ENCODE measurements around the gene CDH15. TPM values are rescaled to one million over a fixed set of nuclear protein-coding genes. Genes with fewer than 3 reads are reported as not detected.

The CDH15 gene, protein sequence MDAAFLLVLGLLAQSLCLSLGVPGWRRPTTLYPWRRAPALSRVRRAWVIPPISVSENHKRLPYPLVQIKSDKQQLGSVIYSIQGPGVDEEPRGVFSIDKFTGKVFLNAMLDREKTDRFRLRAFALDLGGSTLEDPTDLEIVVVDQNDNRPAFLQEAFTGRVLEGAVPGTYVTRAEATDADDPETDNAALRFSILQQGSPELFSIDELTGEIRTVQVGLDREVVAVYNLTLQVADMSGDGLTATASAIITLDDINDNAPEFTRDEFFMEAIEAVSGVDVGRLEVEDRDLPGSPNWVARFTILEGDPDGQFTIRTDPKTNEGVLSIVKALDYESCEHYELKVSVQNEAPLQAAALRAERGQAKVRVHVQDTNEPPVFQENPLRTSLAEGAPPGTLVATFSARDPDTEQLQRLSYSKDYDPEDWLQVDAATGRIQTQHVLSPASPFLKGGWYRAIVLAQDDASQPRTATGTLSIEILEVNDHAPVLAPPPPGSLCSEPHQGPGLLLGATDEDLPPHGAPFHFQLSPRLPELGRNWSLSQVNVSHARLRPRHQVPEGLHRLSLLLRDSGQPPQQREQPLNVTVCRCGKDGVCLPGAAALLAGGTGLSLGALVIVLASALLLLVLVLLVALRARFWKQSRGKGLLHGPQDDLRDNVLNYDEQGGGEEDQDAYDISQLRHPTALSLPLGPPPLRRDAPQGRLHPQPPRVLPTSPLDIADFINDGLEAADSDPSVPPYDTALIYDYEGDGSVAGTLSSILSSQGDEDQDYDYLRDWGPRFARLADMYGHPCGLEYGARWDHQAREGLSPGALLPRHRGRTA
- total RNA-seq = not detected

DNA sequence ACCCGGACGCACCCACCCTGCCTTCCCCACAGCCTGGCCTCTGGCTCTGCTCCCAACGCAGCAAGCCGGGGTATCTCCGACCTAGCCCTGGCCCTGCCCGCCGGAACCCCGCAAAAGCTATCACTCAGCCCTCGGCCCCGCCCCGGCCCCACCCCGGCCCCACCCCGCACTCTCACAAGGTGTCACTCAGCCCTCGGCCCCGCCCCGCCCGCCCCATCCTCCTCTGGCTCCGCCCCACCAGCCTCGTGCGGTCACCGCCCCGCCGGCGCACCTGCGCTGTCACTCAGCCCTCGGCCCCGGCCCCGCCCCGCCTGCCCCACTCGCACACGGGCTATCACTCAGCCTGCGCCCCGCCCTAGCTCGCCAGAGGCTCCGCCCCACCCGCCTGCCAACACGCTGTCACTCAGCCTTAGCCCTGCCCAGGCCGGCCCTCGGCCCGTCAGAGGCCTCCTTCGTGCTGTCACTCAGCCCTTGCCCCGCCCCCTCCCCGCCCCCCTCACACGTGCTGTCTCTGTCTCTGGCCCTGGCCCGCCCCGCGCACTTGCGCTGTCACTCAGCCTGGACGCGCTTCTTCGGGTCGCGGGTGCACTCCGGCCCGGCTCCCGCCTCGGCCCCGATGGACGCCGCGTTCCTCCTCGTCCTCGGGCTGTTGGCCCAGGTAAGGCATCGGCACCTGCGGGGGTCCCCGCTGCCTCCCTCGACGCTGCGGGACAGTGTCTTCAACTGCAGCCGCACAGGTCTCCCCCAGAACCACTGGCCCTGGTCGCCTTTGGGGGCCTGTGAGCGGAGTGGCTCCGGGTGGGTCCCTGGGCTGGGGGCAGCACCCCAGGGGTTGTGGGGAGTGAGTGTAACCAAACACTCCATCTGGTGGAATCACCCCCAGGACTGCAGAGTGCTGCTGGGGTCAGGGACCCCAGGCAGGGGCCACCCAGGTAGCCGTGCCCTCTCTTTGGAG lies at the start of gene CDH15:
Gene CDH15 (plus strand): TSS at position 533 of the 955 bp plus-strand sequence. CDS start 84 bp downstream, at position 617.
- Mint-ChIP-seq H3K4me1 (ENCODE audit: low read depth) (peaks cover 7% of the 10 kb centered on the region), H3K9me3 (no peaks in the 10 kb centered on the region), H3K36me3 (no peaks in the 10 kb centered on the region), H3K4me3 (peak within 1 kb of the TSS; percentile 57), H3K27ac (no peak within 1 kb of the TSS), H3K27me3 (peaks cover 4% of the 10 kb centered on the region)
- intact Hi-C loops (cut with micrococcal nuclease) = loop anchor here (1.0 to 2.0 kb wide), 3 partner anchors 21 to 315 kb away; partner anchors contain the start of genes GALNS and TRAPPC2L
- POLR2A ChIA-PET = interaction anchor here (1.0 to 1.2 kb wide), 2 partner anchors 77 to 390 kb away, joined by 3 to 4 read pairs; partner anchors contain the start of gene ACSF3
- DNase-seq = peak; percentile 98
- CTCF ChIA-PET = interaction anchor here (0.8 to 1.2 kb wide), 5 partner anchors 45 to 434 kb away, joined by 3 to 4 read pairs (median 3); partner anchors contain the start of genes APRT and SPG7

DNA sequence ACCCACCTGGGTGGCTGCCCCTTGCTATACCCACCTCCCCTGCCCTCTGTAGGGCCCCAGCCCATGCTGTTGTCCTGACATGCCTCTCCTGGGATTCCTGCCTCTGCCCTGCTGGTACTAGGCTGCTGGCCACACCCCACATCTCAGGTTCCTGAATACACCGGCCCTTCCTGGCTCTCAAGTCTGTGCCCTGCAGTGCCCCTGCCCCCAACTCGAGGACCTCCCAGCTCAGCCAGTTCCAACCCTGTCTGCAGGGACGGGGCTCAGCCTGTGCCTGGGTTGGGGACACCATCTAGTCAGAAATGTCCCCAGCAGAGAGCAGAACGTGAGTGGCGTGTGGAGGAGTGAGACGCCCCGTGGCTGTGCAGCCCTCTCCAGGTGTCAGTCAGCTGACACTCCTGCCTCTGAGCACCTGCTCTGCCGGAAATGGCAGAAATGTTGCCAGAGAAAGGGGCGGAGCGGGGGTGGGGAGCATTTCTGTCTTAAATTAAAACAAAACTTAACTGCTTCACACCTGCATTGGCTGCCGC lies 49.2 kb upstream of the CDH15 start:
- DNase-seq = peak; percentile 55
- CTCF ChIA-PET = no interaction called here
- H3K4me3 Mint-ChIP-seq = no peak overlapping the region
- no peaks in the 10 kb centered on the region for H3K27me3 Mint-ChIP-seq
- intact Hi-C loops (cut with micrococcal nuclease) = no loop called here
- POLR2A ChIA-PET = no interaction called here
- peak overlapping the region; percentile 73 for H3K27ac Mint-ChIP-seq
- peaks cover 12% of the 10 kb centered on the region for H3K4me1 Mint-ChIP-seq (ENCODE audit: low read depth)
- H3K36me3 Mint-ChIP-seq = peaks cover 28% of the 10 kb centered on the region
- H3K9me3 Mint-ChIP-seq = no peaks in the 10 kb centered on the region

DNA sequence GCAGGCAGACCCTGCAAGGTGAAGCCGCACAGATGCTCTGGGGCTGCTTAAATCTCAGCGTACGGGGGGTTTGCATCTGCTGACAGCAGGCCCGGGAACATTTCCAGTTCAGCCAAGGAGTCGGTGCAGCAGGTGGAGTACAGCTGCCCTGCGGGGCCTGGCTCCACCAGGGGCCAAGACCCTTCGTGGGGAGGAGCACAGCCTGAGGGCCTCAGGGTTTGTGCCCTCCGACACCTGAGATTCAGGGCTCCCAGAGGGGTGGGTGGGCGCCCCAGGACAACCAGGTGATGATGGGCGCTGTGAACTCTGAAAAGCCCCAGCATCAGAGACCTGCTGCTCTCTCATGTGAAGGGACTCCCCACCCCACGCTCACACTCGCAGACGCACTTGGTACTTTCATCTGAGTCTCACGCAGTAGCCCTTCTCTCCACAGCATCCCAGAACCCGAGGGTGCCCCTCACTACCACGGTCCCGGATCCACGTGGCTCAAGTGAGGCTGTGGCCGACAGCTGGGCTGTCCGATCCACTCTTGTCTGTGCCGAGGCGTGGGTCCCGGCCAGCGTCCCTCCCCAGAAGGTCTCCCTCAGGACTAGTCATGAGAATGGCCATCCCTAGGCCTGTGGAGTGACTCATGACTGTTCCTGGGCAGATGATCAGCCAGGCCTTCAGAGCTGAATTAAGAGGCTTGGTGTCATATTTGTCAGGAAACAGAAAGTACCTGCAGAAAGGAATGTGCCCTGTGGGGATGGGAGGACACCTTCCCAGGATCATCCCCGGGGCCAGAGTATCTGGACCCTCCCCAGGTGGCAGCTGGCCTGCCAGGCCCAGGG lies 48.3 kb upstream of the CDH15 start:
- Mint-ChIP-seq H3K4me3 (no peak overlapping the region), H3K27me3 (no peaks in the 10 kb centered on the region), H3K36me3 (peaks cover 28% of the 10 kb centered on the region), H3K27ac (peak overlapping the region; percentile 42), H3K4me1 (ENCODE audit: low read depth) (peaks cover 16% of the 10 kb centered on the region), H3K9me3 (no peaks in the 10 kb centered on the region)
- no peak for DNase-seq
- ChIA-PET POLR2A (no interaction called here), CTCF (no interaction called here)
- intact Hi-C loops (cut with micrococcal nuclease) = no loop called here

DNA sequence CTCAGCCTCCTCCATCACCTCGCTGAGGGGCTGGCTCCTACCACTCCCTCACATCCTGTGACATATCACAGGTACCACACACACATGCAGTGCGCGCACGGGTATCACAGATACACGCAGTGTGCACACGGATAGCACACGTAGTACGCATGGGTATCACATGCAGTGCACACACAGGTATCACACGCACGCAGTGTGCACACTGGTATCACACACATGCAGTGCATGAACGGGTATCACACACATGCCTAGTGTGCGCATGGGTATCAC lies 47.8 kb upstream of the CDH15 start:
- DNase-seq = no peak
- Mint-ChIP-seq H3K4me3 (no peak overlapping the region), H3K27ac (no peak overlapping the region), H3K36me3 (peaks cover 28% of the 10 kb centered on the region), H3K27me3 (no peaks in the 10 kb centered on the region), H3K9me3 (no peaks in the 10 kb centered on the region), H3K4me1 (ENCODE audit: low read depth) (peaks cover 16% of the 10 kb centered on the region)
- POLR2A ChIA-PET = no interaction called here
- CTCF ChIA-PET = no interaction called here
- intact Hi-C loops (cut with micrococcal nuclease) = no loop called here

DNA sequence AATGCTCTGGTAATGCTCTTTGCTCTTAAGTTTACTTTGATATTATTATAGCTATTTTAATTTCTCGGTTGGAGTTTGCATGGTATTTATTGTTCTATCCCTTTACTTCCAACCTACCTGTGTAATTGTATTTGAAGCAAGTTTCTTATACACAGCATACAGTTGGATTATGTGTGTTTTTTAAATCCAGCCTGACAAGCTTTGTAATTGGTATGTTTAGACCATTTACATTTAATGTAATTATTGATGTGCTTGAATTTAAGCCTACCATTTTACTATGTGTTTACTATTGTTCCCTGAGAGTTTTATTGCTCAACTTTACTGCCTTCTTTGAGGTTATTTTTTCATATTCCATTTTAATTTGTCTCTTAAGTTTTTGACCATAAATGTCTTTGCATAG lies 42.2 kb upstream of the CDH15 start:
- Mint-ChIP-seq H3K36me3 (peaks cover 31% of the 10 kb centered on the region), H3K4me3 (no peak overlapping the region), H3K9me3 (no peaks in the 10 kb centered on the region), H3K27me3 (no peaks in the 10 kb centered on the region), H3K4me1 (ENCODE audit: low read depth) (peaks cover 8% of the 10 kb centered on the region), H3K27ac (no peak overlapping the region)
- DNase-seq = no peak
- ChIA-PET POLR2A (no interaction called here), CTCF (no interaction called here)
- intact Hi-C loops (cut with micrococcal nuclease) = no loop called here

DNA sequence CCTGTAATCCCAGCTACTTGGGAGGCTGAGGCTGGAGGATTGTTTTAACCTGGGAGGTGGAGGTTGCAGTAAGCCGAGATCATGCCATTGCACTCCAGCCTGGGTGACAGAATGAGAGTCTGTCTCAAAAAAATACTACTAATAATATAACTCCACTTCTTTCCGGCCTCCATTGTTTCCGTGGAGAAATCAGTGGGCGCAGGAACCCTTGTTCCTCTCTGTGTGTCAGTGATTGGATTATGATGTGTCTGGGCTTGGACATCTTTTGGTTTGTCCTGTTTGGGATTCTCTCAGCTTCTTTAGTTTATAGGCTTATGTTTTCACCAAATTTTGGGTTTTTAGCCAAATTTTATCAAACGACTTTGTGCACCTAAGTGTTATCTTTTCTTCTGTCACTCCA lies 41.1 kb upstream of the CDH15 start:
- DNase-seq = no peak
- intact Hi-C loops (cut with micrococcal nuclease) = no loop called here
- H3K27me3 Mint-ChIP-seq = no peaks in the 10 kb centered on the region
- H3K9me3 Mint-ChIP-seq = no peaks in the 10 kb centered on the region
- peaks cover 8% of the 10 kb centered on the region for H3K4me1 Mint-ChIP-seq (ENCODE audit: low read depth)
- ChIA-PET POLR2A (no interaction called here), CTCF (no interaction called here)
- peaks cover 29% of the 10 kb centered on the region for H3K36me3 Mint-ChIP-seq
- H3K27ac Mint-ChIP-seq = no peak overlapping the region
- H3K4me3 Mint-ChIP-seq = no peak overlapping the region

DNA sequence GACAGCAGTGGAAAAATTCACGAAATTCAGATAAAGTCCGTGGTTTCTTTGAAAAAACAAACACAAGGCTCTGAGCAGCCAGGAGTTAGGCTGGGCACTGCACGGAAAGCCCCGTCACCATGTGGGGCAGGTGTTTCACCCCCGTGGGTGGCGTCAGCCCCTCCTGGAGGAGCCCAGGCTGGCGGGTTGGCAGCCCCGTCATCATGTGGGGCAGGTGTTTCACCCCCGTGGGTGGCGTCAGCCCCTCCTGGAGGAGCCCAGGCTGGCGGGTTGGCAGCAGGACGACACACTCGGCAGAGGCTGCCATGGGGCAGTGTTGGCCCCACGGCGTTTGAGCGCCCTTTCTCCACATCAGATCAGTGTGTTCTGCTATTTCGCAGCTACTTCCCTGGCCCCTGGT lies 39.8 kb upstream of the CDH15 start:
- no peak overlapping the region for H3K4me3 Mint-ChIP-seq
- POLR2A ChIA-PET = no interaction called here
- no peaks in the 10 kb centered on the region for H3K27me3 Mint-ChIP-seq
- peaks cover 29% of the 10 kb centered on the region for H3K36me3 Mint-ChIP-seq
- CTCF ChIA-PET = no interaction called here
- H3K4me1 Mint-ChIP-seq (ENCODE audit: low read depth) = peaks cover 8% of the 10 kb centered on the region
- DNase-seq = no peak
- intact Hi-C loops (cut with micrococcal nuclease) = no loop called here
- no peaks in the 10 kb centered on the region for H3K9me3 Mint-ChIP-seq
- H3K27ac Mint-ChIP-seq = no peak overlapping the region

DNA sequence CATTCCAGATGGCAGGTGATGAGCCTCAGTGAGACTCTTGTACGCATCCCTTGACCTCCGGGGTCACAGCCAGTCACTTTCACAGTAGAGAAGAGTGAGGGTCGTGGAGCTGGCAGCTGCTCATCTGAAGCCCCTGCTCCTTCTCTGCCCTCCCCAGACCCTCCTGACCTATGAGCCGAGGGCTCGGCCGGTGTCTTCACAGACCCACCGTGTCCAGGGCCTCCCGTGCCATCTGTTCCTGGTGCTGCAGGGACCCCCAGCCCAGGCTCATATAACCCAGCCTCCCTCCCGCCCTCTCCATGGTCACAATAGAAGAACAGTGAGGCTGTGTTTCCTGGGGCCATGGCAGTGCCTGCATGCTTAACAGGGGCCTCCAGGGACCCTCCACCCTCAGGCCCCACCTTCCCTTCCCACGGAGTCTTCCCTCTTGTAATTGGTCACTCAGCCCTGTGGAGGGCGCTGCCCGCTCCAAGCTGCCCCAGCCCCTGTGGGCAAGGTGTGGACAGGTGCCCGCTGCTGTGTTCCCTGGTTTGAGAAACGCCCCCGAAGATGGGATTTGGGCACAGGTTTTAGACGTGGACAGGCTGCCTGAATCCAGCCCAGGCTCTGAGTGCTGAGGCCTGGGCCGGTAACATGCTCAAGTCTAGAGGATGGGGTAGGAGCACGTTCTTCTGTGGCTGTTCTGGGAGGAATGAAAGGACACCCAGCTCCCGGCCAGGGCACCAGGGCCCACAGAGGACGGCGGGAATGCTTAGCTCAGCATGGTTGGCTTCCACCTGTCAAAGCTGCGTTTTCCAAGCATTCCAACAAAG lies 39.1 kb upstream of the CDH15 start:
- Mint-ChIP-seq H3K27me3 (no peaks in the 10 kb centered on the region), H3K27ac (no peak overlapping the region), H3K4me1 (ENCODE audit: low read depth) (peaks cover 8% of the 10 kb centered on the region), H3K4me3 (no peak overlapping the region), H3K36me3 (peaks cover 29% of the 10 kb centered on the region), H3K9me3 (no peaks in the 10 kb centered on the region)
- DNase-seq = no peak
- CTCF ChIA-PET = interaction anchor here (0.6 kb wide), 1 partner anchor 116 kb away, joined by 3 read pairs; no protein-coding TSS in a partner anchor
- POLR2A ChIA-PET = no interaction called here
- intact Hi-C loops (cut with micrococcal nuclease) = no loop called here

DNA sequence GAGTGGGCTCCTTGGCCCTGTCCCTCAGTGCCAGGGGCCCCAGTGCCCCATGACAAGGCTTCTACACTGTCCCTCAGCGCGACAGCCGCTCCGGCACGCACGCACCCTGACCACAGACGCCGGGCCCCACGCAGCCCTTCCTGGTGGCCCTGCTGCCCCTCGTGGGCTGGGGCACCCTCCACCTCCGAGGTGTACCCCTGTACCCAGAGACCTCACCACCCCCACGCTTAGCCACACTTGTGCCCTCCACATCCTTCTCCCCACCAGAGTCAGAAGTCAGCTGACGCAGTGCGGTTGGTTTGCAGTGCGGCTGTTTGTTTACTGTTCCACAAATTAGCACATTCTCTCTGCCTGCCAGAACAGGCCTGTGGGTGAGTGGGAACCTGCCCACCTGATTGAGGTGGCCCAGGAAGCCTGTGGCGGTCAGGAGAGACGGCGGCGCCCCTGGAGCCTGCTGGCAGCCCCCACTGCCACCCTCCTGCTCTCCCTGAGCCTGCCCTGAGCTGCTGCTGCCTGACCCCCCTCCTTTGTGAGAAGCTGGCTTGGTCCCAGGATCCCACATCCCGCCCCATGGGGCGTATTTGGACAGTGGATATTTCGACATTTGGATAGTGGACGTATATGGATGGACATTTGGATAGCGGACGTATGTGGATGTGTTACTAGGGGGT lies 38.0 kb upstream of the CDH15 start:
- peaks cover 29% of the 10 kb centered on the region for H3K36me3 Mint-ChIP-seq
- no peak for DNase-seq
- no peaks in the 10 kb centered on the region for H3K27me3 Mint-ChIP-seq
- ChIA-PET CTCF (no interaction called here), POLR2A (no interaction called here)
- peaks cover 3% of the 10 kb centered on the region for H3K4me1 Mint-ChIP-seq (ENCODE audit: low read depth)
- intact Hi-C loops (cut with micrococcal nuclease) = no loop called here
- H3K4me3 Mint-ChIP-seq = no peak overlapping the region
- no peak overlapping the region for H3K27ac Mint-ChIP-seq
- no peaks in the 10 kb centered on the region for H3K9me3 Mint-ChIP-seq

DNA sequence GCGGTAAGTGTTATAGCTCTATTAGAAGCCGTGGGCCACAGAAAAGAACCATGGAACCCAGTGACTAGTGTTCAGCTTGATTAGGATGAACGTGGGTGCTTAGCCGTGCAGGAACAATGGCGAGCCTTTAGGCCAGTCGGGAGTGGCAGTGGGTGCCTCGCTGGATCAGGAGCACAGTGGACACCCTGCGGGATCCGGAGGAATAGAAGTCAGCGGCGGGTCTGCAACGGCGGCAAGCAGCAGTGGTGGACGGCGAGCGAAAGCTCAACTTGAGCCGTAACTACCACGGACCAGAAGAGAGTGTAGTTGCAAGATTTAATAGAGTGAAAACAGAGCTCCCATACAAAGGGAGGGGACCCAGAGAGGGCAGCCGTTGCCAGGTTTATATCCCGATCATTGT lies 37.3 kb upstream of the CDH15 start:
- H3K36me3 Mint-ChIP-seq = peaks cover 25% of the 10 kb centered on the region
- no peaks in the 10 kb centered on the region for H3K27me3 Mint-ChIP-seq
- no peaks in the 10 kb centered on the region for H3K9me3 Mint-ChIP-seq
- H3K4me3 Mint-ChIP-seq = no peak overlapping the region
- peaks cover 3% of the 10 kb centered on the region for H3K4me1 Mint-ChIP-seq (ENCODE audit: low read depth)
- H3K27ac Mint-ChIP-seq = no peak overlapping the region
- intact Hi-C loops (cut with micrococcal nuclease) = no loop called here
- CTCF ChIA-PET = no interaction called here
- POLR2A ChIA-PET = no interaction called here
- no peak for DNase-seq

All from activated CD4-positive, alpha-beta memory T cell treated with anti-CD3 and anti-CD28 coated beads for 36 hours (primary cell).